GM18951 (cell line): ENCODE results near the gene UBAC2.

Experiments used
- POLR2A ChIP-seq: IDR thresholded peaks from 4 replicates; pipeline ENCODE4 v1.6.1; 2011; ENCODE audit warnings: mild to moderate bottlenecking; ENCODE audit not compliant: insufficient read length, insufficient read depth; ENCODE audit errors: extremely low read depth
- in situ Hi-C: fragments of 300-500 bp; cut with MboI; formaldehyde crosslinking; loops from one replicate; pipeline ENCODE4 v1.12.0; 2022; ENCODE audit warnings: low sequenced_read_pairs, mixed read lengths, inconsistent platforms; ENCODE audit not compliant: unreplicated experiment

The UBAC2 gene

GRCh38 chr13:99361197-99361596, 160.5 kb downstream of the UBAC2 start:
- TF ChIP-seq POLR2A: no peak
- in situ Hi-C loops: no loop called here

GRCh38 chr13:99362362-99362761, 161.7 kb downstream of the UBAC2 start:
- no peak for TF ChIP-seq POLR2A
- in situ Hi-C loops: no loop called here

- TF ChIP-seq POLR2A: no peak
- in situ Hi-C loops: no loop called here
Measured at GRCh38 chr13:99363391-99363790, 162.7 kb downstream of the UBAC2 start.

DNA sequence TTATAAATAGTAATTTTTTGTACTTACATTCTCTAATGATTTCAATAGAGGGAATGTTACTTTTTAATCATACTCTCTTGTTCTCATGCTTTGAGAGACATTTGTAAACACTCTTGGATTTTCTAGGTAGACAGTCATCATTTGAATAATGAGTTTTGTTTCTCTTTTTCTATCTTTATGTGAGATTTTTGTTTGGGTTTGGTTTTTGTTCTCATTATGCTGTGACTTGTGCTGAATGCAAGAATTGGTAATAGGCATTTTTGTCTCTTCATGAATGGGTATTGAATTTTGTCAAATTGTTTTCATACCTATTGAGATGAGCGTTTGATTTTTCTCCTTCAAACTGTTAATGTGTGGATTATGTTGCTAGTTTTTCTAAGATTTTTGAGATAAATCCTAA, 163.3 kb downstream of the UBAC2 start:
- TF ChIP-seq POLR2A: no peak
- in situ Hi-C loops: no loop called here

- no peak for TF ChIP-seq POLR2A
- in situ Hi-C loops: no loop called here
Measured at GRCh38 chr13:99366075-99366987, 165.7 kb downstream of the UBAC2 start.

DNA sequence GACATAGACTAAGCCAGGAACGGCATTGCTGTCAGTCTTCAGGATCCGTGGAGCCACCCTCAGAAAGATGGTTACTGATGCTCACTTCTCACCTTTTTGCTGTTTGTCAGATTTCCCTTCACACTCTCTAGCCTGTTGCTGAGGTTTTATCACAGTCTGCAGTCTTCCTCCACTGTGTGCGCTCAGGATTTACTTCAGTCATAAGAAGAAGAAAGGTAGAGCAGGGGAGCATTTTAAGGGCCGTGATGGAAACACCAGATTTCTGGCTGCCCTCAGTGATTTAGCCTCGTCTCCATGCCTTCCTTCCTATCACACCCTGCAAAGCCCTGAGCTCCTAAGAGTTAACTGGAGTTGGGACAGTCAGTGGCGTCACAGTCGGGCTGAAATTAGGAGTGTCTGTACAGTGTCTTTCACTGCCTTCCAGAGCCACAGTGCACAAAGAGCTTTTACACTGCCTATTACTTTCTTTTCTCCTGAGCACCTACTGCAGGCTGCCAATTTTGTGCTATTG, 166.5 kb downstream of the UBAC2 start:
- no peak for TF ChIP-seq POLR2A
- in situ Hi-C loops: no loop called here

GRCh38 chr13:99367663-99368448, 167.2 kb downstream of the UBAC2 start:
- TF ChIP-seq POLR2A: no peak
- in situ Hi-C loops: no loop called here

GRCh38 chr13:99370481-99371275, 170.0 kb downstream of the UBAC2 start:
- in situ Hi-C loops: loop anchor here (10.0 kb wide), 1 partner anchor 86 kb away; no protein-coding TSS in a partner anchor

DNA sequence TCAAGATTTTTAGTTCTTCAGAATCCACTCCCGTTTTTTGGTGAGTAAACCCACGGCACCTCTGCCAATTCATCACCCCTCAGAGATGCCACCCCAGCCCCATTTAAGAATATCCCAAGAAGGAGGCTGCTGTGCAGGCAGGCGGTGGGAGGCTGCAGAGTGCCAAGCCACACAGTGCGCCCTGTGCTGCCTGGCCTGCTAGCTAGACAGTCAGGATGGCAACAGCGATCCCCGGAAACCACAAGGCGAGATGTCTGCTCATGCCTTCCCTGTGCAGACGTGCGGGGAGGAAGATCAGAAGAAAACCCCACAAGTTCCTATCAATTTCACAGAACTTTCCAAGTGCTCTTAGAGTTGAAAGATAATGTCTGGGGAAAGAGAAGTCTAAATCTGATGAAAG, 171.3 kb downstream of the UBAC2 start:
- no peak for TF ChIP-seq POLR2A
- in situ Hi-C loops: loop anchor here (10.0 kb wide), 1 partner anchor 87 kb away; no protein-coding TSS in a partner anchor

More at GRCh38 chr13:99370481-99371275, 170.0 kb downstream of the UBAC2 start:
- no peak for TF ChIP-seq POLR2A

GRCh38 chr13:99373436-99373835, 172.8 kb downstream of the UBAC2 start:
- in situ Hi-C loops: loop anchor here (10.0 kb wide), 1 partner anchor 89 kb away; no protein-coding TSS in a partner anchor
- TF ChIP-seq POLR2A: no peak

DNA sequence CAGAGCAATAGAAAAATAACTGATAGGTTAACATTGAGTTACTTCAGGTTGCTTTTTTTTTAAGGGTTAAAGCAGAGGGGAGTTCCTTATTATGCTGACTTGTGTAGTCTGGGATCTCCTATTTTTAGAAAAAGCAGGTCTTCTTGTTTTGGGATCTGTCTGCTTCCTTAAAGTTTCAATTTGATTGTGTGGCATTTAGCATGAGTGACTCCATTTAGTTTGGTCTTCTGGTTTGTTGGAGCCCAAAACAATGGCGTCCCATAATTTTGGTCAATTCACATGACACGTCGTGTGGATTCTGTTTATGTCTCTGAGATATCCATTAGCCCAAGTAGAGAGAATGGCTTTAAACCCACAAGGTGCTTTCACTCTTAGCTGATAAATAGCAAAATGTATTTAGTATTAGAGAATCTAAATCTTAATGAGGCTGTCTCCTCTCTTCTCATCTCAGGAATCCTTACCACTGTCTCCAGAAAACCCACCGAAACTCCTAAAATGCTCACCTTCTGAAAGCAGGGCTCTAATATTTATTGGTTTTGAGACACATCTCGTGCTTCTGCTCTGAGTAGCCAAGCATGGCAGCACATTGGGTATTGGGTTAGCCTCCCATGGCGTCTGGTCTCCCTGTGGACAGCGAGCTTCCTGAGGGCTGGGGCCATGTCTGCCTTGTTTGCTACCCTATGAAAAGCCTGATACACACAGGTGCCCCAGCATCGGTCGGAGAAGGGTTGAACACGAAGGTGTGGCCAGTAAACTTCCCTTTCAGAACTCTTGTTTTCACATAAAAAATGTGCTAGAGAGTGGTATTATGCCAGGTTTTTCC, 173.7 kb downstream of the UBAC2 start:
- no peak for TF ChIP-seq POLR2A
- in situ Hi-C loops: loop anchor here (10.0 kb wide), 1 partner anchor 90 kb away; no protein-coding TSS in a partner anchor
